ENCODE results near the gene SCUBE1.

GRCh38 chr22:43270949-43271348 lies 72.2 kb downstream of the SCUBE1 start:
- TF ChIP-seq CTCF (IDR thresholded peaks at IDR 0.05) (no peak), MAX (IDR thresholded peaks at IDR 0.05; ENCODE audit: low read depth) (no peak), FOXM1 (IDR thresholded peaks at IDR 0.05; ENCODE audit: low read depth) (no peak), EP300 (IDR thresholded peaks at IDR 0.05; ENCODE audit: borderline replicate concordance in 1 of 2, low read depth in 1 of 2, low read length in 1 of 2) (no peak), GATA2 (CRISPR knock-in tag; IDR thresholded peaks at IDR 0.05) (no peak), RXRA (IDR thresholded peaks at IDR 0.05; ENCODE audit: borderline replicate concordance, low read depth) (no peak), REST (IDR thresholded peaks at IDR 0.05; ENCODE audit: low read depth, low read length) (no peak), NRF1 (IDR thresholded peaks at IDR 0.05; ENCODE audit: low read depth, low read length) (no peak), SIN3A (IDR thresholded peaks at IDR 0.05; ENCODE audit: borderline replicate concordance, low read depth, low read length) (no peak)

Measured in SK-N-SH (cell line).